Kidney (tissue), 14 donors: ENCODE results near the gene CKAP4. TPM values are rescaled to one million over a fixed set of nuclear protein-coding genes. Genes with fewer than 3 reads are reported as not detected.
A peak's percentile ranks its signal among the peaks of the same experiment; 100 is the strongest.

Source experiments
- DNase-seq, 5 donors: peaks; one replicate each; pipeline ENCODE4 v3.0.0-alpha.2; 2013 to 2020
- FAIRE-seq: peaks from 2 replicates; lab custom pipeline; 2012; peaks lifted over from hg19 to GRCh38; lab: Jason Lieb, UNC
- H3K27ac ChIP-seq, 2 donors: one replicate each; pipeline ENCODE4 v1.7.0; 2013; ENCODE audit warnings: low read depth in 2 of 2, low read length in 2 of 2, inconsistent platforms in 1 of 2
- H3K27me3 ChIP-seq: one replicate; pipeline ENCODE4 v1.7.1; 2013; ENCODE audit warnings: low read length, inconsistent platforms; ENCODE audit not compliant: control insufficient read depth, insufficient read depth
- H3K36me3 ChIP-seq, 3 donors: one replicate each; pipeline versions ENCODE4 v1.7.0 to v1.7.1; 2013; ENCODE audit warnings: low read length in 3 of 3, control low read depth in 1 of 3, inconsistent platforms in 1 of 3; ENCODE audit not compliant: insufficient read depth in 3 of 3, control insufficient read depth in 2 of 3
- H3K4me1 ChIP-seq, 3 donors: one replicate each; pipeline versions ENCODE4 v1.7.0 to v1.7.1; 2013; ENCODE audit warnings: low read length in 3 of 3, inconsistent platforms in 1 of 3, low read depth in 1 of 3; ENCODE audit not compliant: control insufficient read depth in 2 of 3, insufficient read depth in 2 of 3
- H3K4me3 ChIP-seq, 3 donors: one replicate each; pipeline versions ENCODE4 v1.7.0 to v1.8.1; 2013; ENCODE audit warnings: low read length in 3 of 3, control low read depth in 1 of 3, inconsistent platforms in 1 of 3
- H3K9ac ChIP-seq, 3 donors: one replicate each; pipeline versions ENCODE4 v1.7.0 to v1.7.1; 2013; ENCODE audit warnings: low read length in 3 of 3, control low read depth in 1 of 3, inconsistent platforms in 1 of 3
- H3K9me3 ChIP-seq, 3 donors: one replicate each; pipeline versions ENCODE4 v1.7.0 to v1.7.1; 2013; ENCODE audit warnings: low read length in 3 of 3, control low read depth in 1 of 3, inconsistent platforms in 1 of 3; ENCODE audit not compliant: control insufficient read depth in 2 of 3, insufficient read depth in 1 of 3
- CTCF ChIP-seq: IDR thresholded peaks from 3 replicates; pipeline ENCODE4 v1.5.1; 2012; ENCODE audit warnings: mild to moderate bottlenecking, moderate library complexity, borderline replicate concordance; ENCODE audit not compliant: insufficient read depth; ENCODE audit errors: extremely low read depth
- intact Hi-C: fragments of 100-400 bp; cut with DNase I; formaldehyde crosslinking; loops from one replicate; pipeline ENCODE4 v1.11.1; 2022
- polyA plus RNA-seq: library from polyadenylated mRNA; stranded (reverse); fragments of 350-450 nt; fragmentation: Illumina TruSeq; extraction: RNeasy Lipid Tissue Mini Kit (QIAGEN cat#74804); gene quantifications from one replicate; pipeline ENCODE4 v1.2.3, GENCODE V29; 2014; ENCODE audit warnings: low read depth, low replicate concordance; ENCODE audit not compliant: insufficient read depth
- total RNA-seq: library from RNA; stranded (reverse); fragmentation: NEBNext Ultra II Directional; extraction: Animal tissue kit (Norgen Biotek cat#: 25700); gene quantifications from one replicate; pipeline ENCODE4 v1.2.1, GENCODE V29; 2021
- donor health status: control.
- donor health status: control.
- donor health status: control.
- donor health status: control.
- donor health status: control.
- donor health status: DM: yes; HTN: yes; CAD: no.
- donor health status: Normal renal cell carcinoma (clear cell type).

CKAP4 gene
- total and polyA plus RNA-seq, 2 donors from 2014 or later, result 29.2 to 43.0 TPM

- Histone ChIP-seq H3K9me3 (no peaks in the 10 kb centered on the region), H3K4me3 (peak overlapping the region; percentile 57 to 75 (median 68)), H3K27me3 (no peaks in the 10 kb centered on the region), H3K36me3 (peaks cover 0 to 5% (median 0%) of the 10 kb centered on the region in 3 donors), H3K27ac (peak overlapping the region; percentile 94 to 95), H3K4me1 (peaks cover 10 to 15% (median 11%) of the 10 kb centered on the region in 3 donors), H3K9ac (peak overlapping the region; percentile 42 to 88 (median 63))
- intact Hi-C loops, result no loop called here
- no peak for TF ChIP-seq CTCF
- FAIRE-seq (no peak), DNase-seq (peak; percentile 68 to 90 (median 86))
Observed at GRCh38 chr12:106248312-106248845, 559 bp upstream of the CKAP4 start.

- Histone ChIP-seq H3K27ac (peak overlapping the region; percentile 70 to 78), H3K4me3 (peak overlapping the region; percentile 62 to 72 (median 70)), H3K27me3 (no peaks in the 10 kb centered on the region), H3K36me3 (peaks cover 0 to 5% (median 0%) of the 10 kb centered on the region in 3 donors), H3K9ac (peak overlapping the region; percentile 27 to 83 (median 76)), H3K9me3 (no peaks in the 10 kb centered on the region), H3K4me1 (peaks cover 10 to 15% (median 11%) of the 10 kb centered on the region in 3 donors)
- no peak for TF ChIP-seq CTCF
- FAIRE-seq (no peak), DNase-seq (peak; percentile 57 to 93 (median 81))
- intact Hi-C loops, result no loop called here
Observed at GRCh38 chr12:106246891-106247673, 738 bp downstream of the CKAP4 start.

- Histone ChIP-seq H3K36me3 (peaks cover 0 to 5% (median 0%) of the 10 kb centered on the region in 3 donors), H3K4me3 (peak overlapping the region in 2 of 3 donors; percentile 7 to 70), H3K9ac (peak overlapping the region in 1 of 3 donors; percentile 54), H3K4me1 (peaks cover 7 to 15% (median 10%) of the 10 kb centered on the region in 3 donors), H3K27ac (peak overlapping the region in 1 of 2 donors; percentile 23), H3K9me3 (no peaks in the 10 kb centered on the region), H3K27me3 (no peaks in the 10 kb centered on the region)
- no peak for FAIRE-seq
- DNase-seq, result no peak
- intact Hi-C loops, result no loop called here
- TF ChIP-seq CTCF, result no peak
Observed at GRCh38 chr12:106245767-106246166, 2.1 kb downstream of the CKAP4 start.
